Panc1 (cell line): ENCODE measurements around the gene RASGRF2. TPM values are rescaled to one million over a fixed set of nuclear protein-coding genes. Genes with fewer than 3 reads are reported as not detected.

Experiments used
- ATAC-seq: fragments of 200-7000 bp; cut with Tn5 transposase; 2 replicates; pipeline ENCODE4 v1.9.1; 2020; ENCODE audit warnings: mild to moderate bottlenecking, moderate library complexity
- BruUV-seq: library from RNA; stranded (reverse); fragments of 400-500 nt; replicated peaks from 2 replicates; lab custom pipeline; 2021; lab: Mats Ljungman, UMichigan
- CTCF ChIA-PET: fragments of 300-600 bp; sonication (Branson Sonifier 250); formaldehyde crosslinking; loops from one replicate; lab custom pipeline; 2022; ENCODE audit warnings: antibody characterized with exemption; lab: Charles Lee
- POLR2A ChIA-PET: fragments of 300-600 bp; sonication (Branson Sonifier 250); formaldehyde crosslinking; loops from one replicate; lab custom pipeline; 2022; ENCODE audit warnings: antibody characterized with exemption; lab: Charles Lee
- DNase-seq: peaks from one replicate; pipeline ENCODE4 v3.0.0-alpha.2; 2010; ENCODE audit warnings: low read depth, low spot score
- H3K27ac ChIP-seq: 2 replicates; pipeline ENCODE4 v1.5.1; 2011; ENCODE audit warnings: mild to moderate bottlenecking, low read length, inconsistent platforms
- H3K27me3 ChIP-seq: fragments of 200-500 bp; sonication (Bioruptor generic); 2 replicates; pipeline ENCODE4 v1.6.0; 2014; ENCODE audit warnings: low read length, inconsistent platforms; ENCODE audit not compliant: control insufficient read depth, insufficient read depth
- H3K36me3 ChIP-seq: fragments of 200-500 bp; sonication (Bioruptor generic); 2 replicates; pipeline ENCODE4 v1.5.1; 2014; ENCODE audit warnings: inconsistent platforms, mild to moderate bottlenecking, low read length, moderate library complexity; ENCODE audit not compliant: control insufficient read depth, insufficient read depth
- H3K4me1 ChIP-seq: 2 replicates; pipeline ENCODE4 v1.5.1; 2011; ENCODE audit warnings: inconsistent platforms, mild to moderate bottlenecking, low read length, moderate library complexity; ENCODE audit not compliant: control insufficient read depth, insufficient read depth
- H3K4me3 ChIP-seq, 2 experiments: 2 replicates each; pipeline ENCODE4 v1.5.1; 2011 to 2012; ENCODE audit warnings: low read depth in 2 of 2, low read length in 2 of 2, mild to moderate bottlenecking in 2 of 2, inconsistent platforms in 1 of 2, moderate library complexity in 1 of 2
- H3K9me3 ChIP-seq: fragments of 200-500 bp; sonication (Bioruptor generic); 2 replicates; pipeline ENCODE4 v1.5.1; 2014; ENCODE audit warnings: low read depth, mild to moderate bottlenecking, inconsistent platforms, low read length, moderate library complexity; ENCODE audit not compliant: control insufficient read depth, insufficient read depth
- CTCF ChIP-seq: fragments of 450-650 bp; IDR thresholded peaks from 2 replicates; pipeline ENCODE4 v1.5.1; 2017; ENCODE audit warnings: mild to moderate bottlenecking
- POLR2AphosphoS5 ChIP-seq: IDR thresholded peaks from 2 replicates; pipeline ENCODE4 v1.6.1; 2012; ENCODE audit warnings: mild to moderate bottlenecking, low read depth, low read length, moderate library complexity
- SIN3A ChIP-seq: IDR thresholded peaks from 2 replicates; pipeline ENCODE4 v1.6.1; 2012; ENCODE audit warnings: low read depth, mild to moderate bottlenecking, low read length, moderate library complexity, borderline replicate concordance; ENCODE audit not compliant: insufficient read depth
- TCF7L2 ChIP-seq: IDR thresholded peaks from 2 replicates; pipeline ENCODE4 v1.6.1; 2011; ENCODE audit warnings: mild to moderate bottlenecking, low read depth, low read length, inconsistent platforms
- in situ Hi-C: cut with HindIII; loops from 2 replicates; pipeline ENCODE4 v1.10.0; 2016; ENCODE audit warnings: low sequenced_read_pairs, low pct_unique_long_range_greater_than_20kb
- intact Hi-C: fragments of 100-400 bp; cut with micrococcal nuclease; formaldehyde crosslinking; loops from one replicate; pipeline ENCODE4 v1.10.0; 2022; ENCODE audit not compliant: unreplicated experiment
- total RNA-seq: library from RNA; stranded (reverse); gene quantifications from one replicate; pipeline ENCODE4 v1.2.1, GENCODE V29; 2021; ENCODE audit not compliant: unreplicated experiment
- TF ChIP-seq, protein P1 (sequence below), 2 experiments: IDR thresholded peaks; 2 replicates each; pipeline ENCODE4 v1.6.1; 2011 to 2012; ENCODE audit warnings: low read depth in 2 of 2, control low read depth in 1 of 2, low read length in 1 of 2, mild to moderate bottlenecking in 1 of 2, moderate library complexity in 1 of 2; ENCODE audit not compliant: insufficient read depth in 1 of 2

RASGRF2 gene
- total RNA-seq, 1 experiment from 2014 or later: 4.7 TPM

- intact Hi-C loops: loop anchor here (10.0 kb wide), 1 partner anchor 150 kb away; no protein-coding TSS in a partner anchor
- Histone ChIP-seq H3K4me3 (no peak overlapping the region), H3K4me1 (no peaks in the 10 kb centered on the region), H3K9me3 (no peaks in the 10 kb centered on the region), H3K36me3 (no peaks in the 10 kb centered on the region), H3K27ac (no peak overlapping the region), H3K27me3 (no peaks in the 10 kb centered on the region)
- DNase-seq (no peak), ATAC-seq (no peak)
- TF ChIP-seq TCF7L2: no peak
- TF ChIP-seq CTCF: no peak
- TF ChIP-seq POLR2AphosphoS5: no peak
- TF ChIP-seq, protein P1, sequence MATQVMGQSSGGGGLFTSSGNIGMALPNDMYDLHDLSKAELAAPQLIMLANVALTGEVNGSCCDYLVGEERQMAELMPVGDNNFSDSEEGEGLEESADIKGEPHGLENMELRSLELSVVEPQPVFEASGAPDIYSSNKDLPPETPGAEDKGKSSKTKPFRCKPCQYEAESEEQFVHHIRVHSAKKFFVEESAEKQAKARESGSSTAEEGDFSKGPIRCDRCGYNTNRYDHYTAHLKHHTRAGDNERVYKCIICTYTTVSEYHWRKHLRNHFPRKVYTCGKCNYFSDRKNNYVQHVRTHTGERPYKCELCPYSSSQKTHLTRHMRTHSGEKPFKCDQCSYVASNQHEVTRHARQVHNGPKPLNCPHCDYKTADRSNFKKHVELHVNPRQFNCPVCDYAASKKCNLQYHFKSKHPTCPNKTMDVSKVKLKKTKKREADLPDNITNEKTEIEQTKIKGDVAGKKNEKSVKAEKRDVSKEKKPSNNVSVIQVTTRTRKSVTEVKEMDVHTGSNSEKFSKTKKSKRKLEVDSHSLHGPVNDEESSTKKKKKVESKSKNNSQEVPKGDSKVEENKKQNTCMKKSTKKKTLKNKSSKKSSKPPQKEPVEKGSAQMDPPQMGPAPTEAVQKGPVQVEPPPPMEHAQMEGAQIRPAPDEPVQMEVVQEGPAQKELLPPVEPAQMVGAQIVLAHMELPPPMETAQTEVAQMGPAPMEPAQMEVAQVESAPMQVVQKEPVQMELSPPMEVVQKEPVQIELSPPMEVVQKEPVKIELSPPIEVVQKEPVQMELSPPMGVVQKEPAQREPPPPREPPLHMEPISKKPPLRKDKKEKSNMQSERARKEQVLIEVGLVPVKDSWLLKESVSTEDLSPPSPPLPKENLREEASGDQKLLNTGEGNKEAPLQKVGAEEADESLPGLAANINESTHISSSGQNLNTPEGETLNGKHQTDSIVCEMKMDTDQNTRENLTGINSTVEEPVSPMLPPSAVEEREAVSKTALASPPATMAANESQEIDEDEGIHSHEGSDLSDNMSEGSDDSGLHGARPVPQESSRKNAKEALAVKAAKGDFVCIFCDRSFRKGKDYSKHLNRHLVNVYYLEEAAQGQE (IDR thresholded peaks at IDR 0.05; ENCODE audit: insufficient read depth in 1 of 2, low read depth in 2 of 2, low read length in 1 of 2): no peak
- no peak for TF ChIP-seq SIN3A
- BruUV-seq: no TSS peak
- in situ Hi-C loops: no loop called here
- ChIA-PET CTCF (interaction anchor here (1.0 kb wide), 1 partner anchor 10 kb away, joined by 3 read pairs; no protein-coding TSS in a partner anchor), POLR2A (interaction anchor here (0.6 kb wide), 1 partner anchor 63 kb away, joined by 3 read pairs; no protein-coding TSS in a partner anchor)
These were observed 5.0 kb upstream of the RASGRF2 start for GRCh38 chr5:80955082-80955590.

DNA sequence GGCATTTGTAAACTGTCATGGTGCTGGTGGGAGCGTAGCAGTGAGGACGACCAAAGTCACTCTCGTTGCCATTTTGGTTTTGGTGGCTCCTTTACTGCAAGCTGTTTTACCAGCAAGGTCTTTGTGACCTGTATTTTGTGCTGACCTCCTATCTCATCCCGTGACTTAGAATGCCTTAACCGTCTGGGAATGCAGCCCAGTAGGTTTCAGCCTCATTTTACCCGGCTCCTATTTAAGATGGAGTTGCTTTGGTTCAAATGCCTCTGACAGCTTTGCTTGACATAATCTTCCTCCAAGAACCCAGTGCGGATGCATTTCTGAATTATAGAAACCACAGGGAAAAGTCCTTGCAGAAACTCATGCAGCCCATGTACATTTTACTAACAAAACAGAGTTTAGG lies 3.9 kb upstream of the RASGRF2 start:
- Histone ChIP-seq H3K36me3 (no peaks in the 10 kb centered on the region), H3K4me1 (no peaks in the 10 kb centered on the region), H3K4me3 (peak overlapping the region; percentile 8 to 28), H3K9me3 (no peaks in the 10 kb centered on the region), H3K27me3 (no peaks in the 10 kb centered on the region), H3K27ac (no peak overlapping the region)
- ChIA-PET CTCF (no interaction called here), POLR2A (no interaction called here)
- BruUV-seq: no TSS peak
- no peak for ATAC-seq
- intact Hi-C loops: loop anchor here (10.0 kb wide), 1 partner anchor 149 kb away; no protein-coding TSS in a partner anchor
- TF ChIP-seq POLR2AphosphoS5: no peak
- no peak for TF ChIP-seq SIN3A
- TF ChIP-seq, protein P1 (IDR thresholded peaks at IDR 0.05; ENCODE audit: insufficient read depth in 1 of 2, low read depth in 2 of 2, low read length in 1 of 2): no peak
- no peak for TF ChIP-seq CTCF
- no peak for TF ChIP-seq TCF7L2
- no peak for DNase-seq
- in situ Hi-C loops: no loop called here
